Left ventricle myocardium inferior (tissue), 1 donor: Measurements from ENCODE around the gene FAM170B. TPM values are rescaled to one million over a fixed set of nuclear protein-coding genes. Genes with fewer than 3 reads are reported as not detected.

Experiments used
- DNase-seq: peaks from one replicate; pipeline ENCODE4 v3.0.0-alpha.2; 2020
- H3K27ac ChIP-seq: fragments of 200-600 bp; replicated peaks from 2 replicates; pipeline ENCODE4 v1.8.0; 2021
- H3K27me3 ChIP-seq: fragments of 200-600 bp; 2 replicates; pipeline ENCODE4 v1.8.0; 2021; ENCODE audit warnings: low read depth
- H3K36me3 ChIP-seq: fragments of 200-600 bp; 2 replicates; pipeline ENCODE4 v1.8.0; 2021
- H3K4me1 ChIP-seq: fragments of 200-600 bp; 2 replicates; pipeline ENCODE4 v1.8.0; 2021
- H3K4me3 ChIP-seq: fragments of 200-600 bp; 2 replicates; pipeline ENCODE4 v1.8.0; 2021; ENCODE audit warnings: mild to moderate bottlenecking, moderate library complexity
- H3K9me3 ChIP-seq: fragments of 200-600 bp; replicated peaks from 2 replicates; pipeline ENCODE4 v1.8.0; 2021
- CTCF ChIP-seq: fragments of 200-600 bp; IDR thresholded peaks from 2 replicates; pipeline ENCODE4 v1.8.0; 2021; ENCODE audit warnings: antibody characterized with exemption, mild to moderate bottlenecking, borderline replicate concordance
- intact Hi-C: fragments of 100-400 bp; cut with micrococcal nuclease; formaldehyde crosslinking; loops from one replicate; pipeline ENCODE4 v1.11.0; 2022
- total RNA-seq: library from RNA; stranded (reverse); fragmentation: NEBNext Ultra II Directional; extraction: Animal tissue kit (Norgen Biotek cat#: 25700); gene quantifications from one replicate; pipeline ENCODE4 v1.2.1, GENCODE V29; 2021
- donor health status: DM: no; HTN: yes; CAD: no; lungs with severe emphysema.

The FAM170B gene
- total RNA-seq, 1 donor from 2014 or later: not detected

GRCh38 chr10:49153971-49154370 lies 20.1 kb upstream of the FAM170B start:
- no peak overlapping the region for H3K4me3 ChIP-seq
- TF ChIP-seq CTCF: no peak
- H3K36me3 ChIP-seq: peaks cover 7% of the 10 kb centered on the region
- H3K27ac ChIP-seq: no peak overlapping the region
- no peaks in the 10 kb centered on the region for H3K9me3 ChIP-seq
- intact Hi-C loops: no loop called here
- H3K27me3 ChIP-seq: no peaks in the 10 kb centered on the region
- DNase-seq: no peak
- no peaks in the 10 kb centered on the region for H3K4me1 ChIP-seq

DNA sequence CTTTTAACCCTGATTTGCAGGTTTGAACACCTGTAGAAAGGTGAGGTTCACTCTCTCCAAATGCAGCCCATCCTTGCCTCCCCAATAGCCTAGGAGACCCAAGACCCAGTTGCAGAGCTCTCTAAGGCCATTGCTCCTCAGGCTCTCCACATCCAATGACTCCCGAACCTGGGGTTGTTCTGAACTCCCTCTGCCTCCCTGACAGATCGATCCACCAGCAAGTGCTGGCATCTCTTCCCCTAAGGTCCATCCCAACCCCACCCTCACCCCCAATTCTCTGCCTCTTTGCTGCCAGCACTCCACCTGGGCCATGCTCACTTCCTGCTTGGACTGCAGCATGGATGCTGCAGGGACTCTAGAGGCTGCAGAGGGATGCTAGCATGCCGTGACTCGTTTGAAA lies 19.3 kb upstream of the FAM170B start:
- no peak overlapping the region for H3K27ac ChIP-seq
- no peaks in the 10 kb centered on the region for H3K4me1 ChIP-seq
- peaks cover 7% of the 10 kb centered on the region for H3K36me3 ChIP-seq
- H3K9me3 ChIP-seq: peaks cover 1% of the 10 kb centered on the region
- H3K27me3 ChIP-seq: no peaks in the 10 kb centered on the region
- no peak overlapping the region for H3K4me3 ChIP-seq
- DNase-seq: no peak
- intact Hi-C loops: no loop called here
- no peak for TF ChIP-seq CTCF

- no peak for TF ChIP-seq CTCF
- intact Hi-C loops: no loop called here
Measured at GRCh38 chr10:49152663-49153062, 18.8 kb upstream of the FAM170B start.

DNA sequence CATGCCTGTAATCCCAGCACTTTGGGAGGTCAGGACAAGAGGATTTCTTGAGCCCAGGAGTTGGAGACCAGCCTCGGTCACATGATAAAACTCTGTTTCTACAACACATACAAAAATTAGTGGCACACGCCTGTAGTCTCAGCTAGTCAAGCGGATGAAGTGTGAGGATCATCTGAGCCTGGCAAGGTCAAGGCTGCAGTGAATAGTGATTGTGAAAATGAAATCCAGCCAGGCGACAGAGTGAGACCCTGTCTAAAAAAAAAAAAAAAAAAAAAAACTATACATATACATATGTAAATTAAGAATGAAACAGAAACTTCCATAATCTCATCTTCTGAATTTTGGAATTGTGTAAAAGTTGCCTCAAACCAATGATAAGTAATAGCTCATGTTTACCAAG lies 18.2 kb upstream of the FAM170B start:
- no peak overlapping the region for H3K27ac ChIP-seq
- intact Hi-C loops: no loop called here
- H3K4me1 ChIP-seq: no peaks in the 10 kb centered on the region
- no peaks in the 10 kb centered on the region for H3K27me3 ChIP-seq
- peaks cover 12% of the 10 kb centered on the region for H3K9me3 ChIP-seq
- H3K36me3 ChIP-seq: peaks cover 4% of the 10 kb centered on the region
- H3K4me3 ChIP-seq: no peak overlapping the region
- TF ChIP-seq CTCF: no peak
- no peak for DNase-seq

More at GRCh38 chr10:49152663-49153062, 18.8 kb upstream of the FAM170B start:
- no peak for DNase-seq
- Histone ChIP-seq H3K36me3 (peaks cover 7% of the 10 kb centered on the region), H3K4me3 (no peak overlapping the region), H3K27me3 (no peaks in the 10 kb centered on the region), H3K27ac (no peak overlapping the region), H3K4me1 (no peaks in the 10 kb centered on the region), H3K9me3 (peaks cover 6% of the 10 kb centered on the region)

DNA sequence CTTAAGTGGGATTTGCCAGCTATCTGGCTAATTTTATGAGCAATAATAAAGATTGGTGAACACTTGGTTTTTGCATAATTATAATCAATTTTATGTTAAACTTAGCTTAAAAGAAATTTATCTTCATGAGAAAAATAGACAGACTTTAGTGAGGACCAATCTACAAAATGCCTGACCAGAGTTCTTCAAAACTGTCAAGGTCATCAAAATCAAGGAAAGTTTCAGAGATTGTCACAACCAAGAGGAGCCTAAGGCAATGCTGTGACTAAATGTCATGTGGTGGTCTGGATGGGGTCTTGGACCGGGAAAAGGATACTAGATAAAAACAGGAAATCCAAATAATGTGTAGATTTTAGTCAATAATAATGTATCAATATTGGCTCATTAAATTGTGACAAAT lies 17.7 kb upstream of the FAM170B start:
- Histone ChIP-seq H3K4me3 (no peak overlapping the region), H3K27ac (no peak overlapping the region), H3K9me3 (peaks cover 14% of the 10 kb centered on the region), H3K27me3 (no peaks in the 10 kb centered on the region), H3K4me1 (no peaks in the 10 kb centered on the region), H3K36me3 (no peaks in the 10 kb centered on the region)
- TF ChIP-seq CTCF: no peak
- DNase-seq: no peak
- intact Hi-C loops: no loop called here

GRCh38 chr10:49151025-49151445 lies 17.2 kb upstream of the FAM170B start:
- H3K4me1 ChIP-seq: no peaks in the 10 kb centered on the region
- H3K36me3 ChIP-seq: no peaks in the 10 kb centered on the region
- no peaks in the 10 kb centered on the region for H3K27me3 ChIP-seq
- H3K27ac ChIP-seq: no peak overlapping the region
- H3K9me3 ChIP-seq: peaks cover 14% of the 10 kb centered on the region
- TF ChIP-seq CTCF: no peak
- no peak for DNase-seq
- intact Hi-C loops: no loop called here
- no peak overlapping the region for H3K4me3 ChIP-seq
